NCI-H2029 treated with DMSO at 0.1 percent for 48 hours (cell line): ENCODE results near the gene BCL6B.

Source experiments
- DNase-seq: peaks from one replicate; lab custom pipeline; 2025; lab: John Stamatoyannopoulos, UW

BCL6B gene

GRCh38 chr17:7060165-7060891 lies 37.5 kb downstream of the BCL6B start:
- no peak for DNase-seq

GRCh38 chr17:7063518-7064094 lies 40.8 kb downstream of the BCL6B start:
- no peak for DNase-seq

GRCh38 chr17:7064261-7064660 lies 41.4 kb downstream of the BCL6B start:
- DNase-seq, result no peak

- DNase-seq, result no peak
Observed at GRCh38 chr17:7067198-7067597, 44.3 kb downstream of the BCL6B start.

GRCh38 chr17:7068268-7068667 lies 45.4 kb downstream of the BCL6B start:
- DNase-seq, result no peak

GRCh38 chr17:7070712-7071111 lies 47.9 kb downstream of the BCL6B start:
- DNase-seq, result no peak

- DNase-seq, result no peak
Observed at GRCh38 chr17:7072406-7072805, 49.6 kb downstream of the BCL6B start.

GRCh38 chr17:7074931-7075330 lies 52.1 kb downstream of the BCL6B start:
- no peak for DNase-seq

GRCh38 chr17:7077911-7078546 lies 55.2 kb downstream of the BCL6B start:
- no peak for DNase-seq

GRCh38 chr17:7078711-7079110 lies 55.9 kb downstream of the BCL6B start:
- no peak for DNase-seq
